PC-9 (cell line): ENCODE results near the gene TSSK2. TPM values are rescaled to one million over a fixed set of nuclear protein-coding genes. Genes with fewer than 3 reads are reported as not detected.

Source experiments
- BruUV-seq: library from RNA; stranded (reverse); fragments of 400-500 nt; replicated peaks from 2 replicates; lab custom pipeline; 2021; lab: Mats Ljungman, UMichigan
- CTCF ChIA-PET: fragments of 300-600 bp; sonication (Branson Sonifier 250); formaldehyde crosslinking; loops from one replicate; lab custom pipeline; 2022; ENCODE audit warnings: antibody characterized with exemption; lab: Charles Lee
- POLR2A ChIA-PET: fragments of 300-600 bp; sonication (Branson Sonifier 250); formaldehyde crosslinking; loops from one replicate; lab custom pipeline; 2022; ENCODE audit warnings: antibody characterized with exemption; ENCODE audit not compliant: unreplicated experiment; lab: Charles Lee
- DNase-seq, 2 experiments: peaks; one replicate each; pipeline versions ENCODE4 v3.0.0 to v3.0.0-alpha.2; 2015 to 2022; ENCODE audit warnings: mixed read lengths in 1 of 2
- H2AFZ ChIP-seq: fragments of 200-600 bp; sonication (generic); 2 replicates; pipeline ENCODE4 v1.8.1; 2017; ENCODE audit warnings: antibody characterized with exemption
- H3F3A ChIP-seq: fragments of 200-600 bp; sonication (generic); 2 replicates; pipeline ENCODE4 v1.8.1; 2017; ENCODE audit warnings: antibody characterized with exemption, mild to moderate bottlenecking, low read depth; ENCODE audit not compliant: insufficient read depth
- H3K27ac ChIP-seq: fragments of 200-600 bp; sonication (generic); 2 replicates; pipeline ENCODE4 v1.6.1; 2016; ENCODE audit warnings: mixed run types
- H3K27me3 ChIP-seq: fragments of 200-600 bp; sonication (generic); 2 replicates; pipeline ENCODE4 v1.6.1; 2016; ENCODE audit warnings: low read depth, mixed run types; ENCODE audit not compliant: insufficient read depth
- H3K36me3 ChIP-seq: fragments of 200-600 bp; sonication (generic); 2 replicates; pipeline ENCODE4 v1.6.1; 2016; ENCODE audit warnings: low read depth, mixed run types
- H3K4me1 ChIP-seq: fragments of 200-600 bp; sonication (generic); replicated peaks from 2 replicates; pipeline ENCODE4 v1.6.1; 2016; ENCODE audit warnings: mixed run types; ENCODE audit not compliant: insufficient read depth
- H3K4me2 ChIP-seq: fragments of 200-600 bp; sonication (generic); 2 replicates; pipeline ENCODE4 v1.6.1; 2017; ENCODE audit warnings: mixed run types
- H3K4me3 ChIP-seq: fragments of 200-600 bp; sonication (generic); 2 replicates; pipeline ENCODE4 v1.6.1; 2016; ENCODE audit warnings: mixed run types
- H3K79me2 ChIP-seq: fragments of 200-600 bp; sonication (generic); 2 replicates; pipeline ENCODE4 v1.6.1; 2017; ENCODE audit warnings: low read depth, mixed run types
- H3K9me2 ChIP-seq: fragments of 200-600 bp; sonication (generic); 2 replicates; pipeline ENCODE4 v1.8.1; 2017; ENCODE audit warnings: mild to moderate bottlenecking; ENCODE audit not compliant: insufficient read depth
- H3K9me3 ChIP-seq: fragments of 200-600 bp; sonication (generic); 2 replicates; pipeline ENCODE4 v1.8.1; 2016; ENCODE audit warnings: low read depth; ENCODE audit not compliant: insufficient read depth
- H4K20me1 ChIP-seq: fragments of 200-600 bp; sonication (generic); 2 replicates; pipeline ENCODE4 v1.8.1; 2017; ENCODE audit not compliant: insufficient read depth
- EZH2 ChIP-seq: fragments of 200-600 bp; sonication (generic); IDR thresholded peaks from 2 replicates; pipeline ENCODE4 v1.8.0; 2017; ENCODE audit warnings: antibody characterized with exemption, low read depth
- intact Hi-C: fragments of 100-400 bp; cut with micrococcal nuclease; formaldehyde crosslinking; loops from one replicate; pipeline ENCODE4 v1.10.0; 2022; ENCODE audit not compliant: unreplicated experiment
- total RNA-seq: library from RNA; stranded (reverse); gene quantifications from 2 replicates; pipeline ENCODE4 v1.2.3, GENCODE V29; 2021
- TF ChIP-seq, protein P1 (sequence below): fragments of 200-600 bp; sonication (generic); conservative IDR thresholded peaks from 2 replicates; pipeline ENCODE4 v1.6.1; 2017; ENCODE audit warnings: mixed run types, antibody characterized with exemption, mild to moderate bottlenecking, moderate library complexity

The TSSK2 gene
- total RNA-seq, 1 experiment from 2014 or later, result not detected

DNA sequence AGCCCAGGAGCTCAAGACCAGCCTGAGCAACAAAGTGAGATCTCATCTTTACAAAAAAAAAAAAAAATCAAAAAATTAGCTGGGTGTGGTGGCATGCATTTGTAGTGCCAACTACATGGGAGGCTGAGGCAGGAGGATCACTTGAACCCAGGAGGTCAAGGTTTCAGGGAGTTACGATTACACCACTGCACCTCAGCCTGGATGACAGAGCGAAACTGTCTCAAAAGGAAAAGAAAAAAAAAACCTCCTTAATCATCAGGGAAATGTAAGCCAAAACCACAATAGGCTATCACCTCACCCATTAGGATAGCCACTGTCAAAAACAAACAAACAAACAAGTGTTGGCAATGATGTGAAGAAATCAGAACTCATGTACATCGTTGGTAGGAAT, 22.3 kb upstream of the TSSK2 start:
- H3K4me3 ChIP-seq, result no peak overlapping the region
- CTCF ChIA-PET, result no interaction called here
- intact Hi-C loops, result no loop called here
- no peaks in the 10 kb centered on the region for H3K9me2 ChIP-seq
- POLR2A ChIA-PET, result no interaction called here
- H2AFZ ChIP-seq, result no peak overlapping the region
- peak in 1 of 2 experiments; percentile 64 for DNase-seq
- H3K9me3 ChIP-seq, result no peaks in the 10 kb centered on the region
- no TSS peak for BruUV-seq
- peaks cover 81% of the 10 kb centered on the region for H3K79me2 ChIP-seq
- H3K4me2 ChIP-seq, result 0 out of 2 replicates have a peak overlapping the region, but pooled peaks have one; percentile 48
- H3F3A ChIP-seq, result peaks cover 9% of the 10 kb centered on the region
- H3K4me1 ChIP-seq, result peaks cover 16% of the 10 kb centered on the region
- no peaks in the 10 kb centered on the region for H3K27me3 ChIP-seq
- TF ChIP-seq, protein P1, sequence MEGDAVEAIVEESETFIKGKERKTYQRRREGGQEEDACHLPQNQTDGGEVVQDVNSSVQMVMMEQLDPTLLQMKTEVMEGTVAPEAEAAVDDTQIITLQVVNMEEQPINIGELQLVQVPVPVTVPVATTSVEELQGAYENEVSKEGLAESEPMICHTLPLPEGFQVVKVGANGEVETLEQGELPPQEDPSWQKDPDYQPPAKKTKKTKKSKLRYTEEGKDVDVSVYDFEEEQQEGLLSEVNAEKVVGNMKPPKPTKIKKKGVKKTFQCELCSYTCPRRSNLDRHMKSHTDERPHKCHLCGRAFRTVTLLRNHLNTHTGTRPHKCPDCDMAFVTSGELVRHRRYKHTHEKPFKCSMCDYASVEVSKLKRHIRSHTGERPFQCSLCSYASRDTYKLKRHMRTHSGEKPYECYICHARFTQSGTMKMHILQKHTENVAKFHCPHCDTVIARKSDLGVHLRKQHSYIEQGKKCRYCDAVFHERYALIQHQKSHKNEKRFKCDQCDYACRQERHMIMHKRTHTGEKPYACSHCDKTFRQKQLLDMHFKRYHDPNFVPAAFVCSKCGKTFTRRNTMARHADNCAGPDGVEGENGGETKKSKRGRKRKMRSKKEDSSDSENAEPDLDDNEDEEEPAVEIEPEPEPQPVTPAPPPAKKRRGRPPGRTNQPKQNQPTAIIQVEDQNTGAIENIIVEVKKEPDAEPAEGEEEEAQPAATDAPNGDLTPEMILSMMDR, result no peak
- TF ChIP-seq EZH2, result no peak
- H4K20me1 ChIP-seq, result peaks cover 12% of the 10 kb centered on the region
- H3K36me3 ChIP-seq, result no peaks in the 10 kb centered on the region
- peak overlapping the region; percentile 88 for H3K27ac ChIP-seq

- intact Hi-C loops, result no loop called here
- H3K9me2 ChIP-seq, result no peaks in the 10 kb centered on the region
- H3K4me1 ChIP-seq, result peaks cover 16% of the 10 kb centered on the region
- H3K27me3 ChIP-seq, result no peaks in the 10 kb centered on the region
- CTCF ChIA-PET, result no interaction called here
- H3K9me3 ChIP-seq, result no peaks in the 10 kb centered on the region
- POLR2A ChIA-PET, result no interaction called here
- peak overlapping the region; percentile 88 for H3K27ac ChIP-seq
- H3K36me3 ChIP-seq, result no peaks in the 10 kb centered on the region
- H2AFZ ChIP-seq, result no peak overlapping the region
- no peak overlapping the region for H3K4me3 ChIP-seq
- no peak for TF ChIP-seq EZH2
- TF ChIP-seq, protein P1, result no peak
- BruUV-seq, result no TSS peak
- H3K79me2 ChIP-seq, result peaks cover 79% of the 10 kb centered on the region
- H3K4me2 ChIP-seq, result peak overlapping the region; percentile 54
- DNase-seq, result peak in 1 of 2 experiments; percentile 83
- H3F3A ChIP-seq, result peaks cover 9% of the 10 kb centered on the region
- peaks cover 8% of the 10 kb centered on the region for H4K20me1 ChIP-seq
Observed at GRCh38 chr22:19109198-19110063, 21.7 kb upstream of the TSSK2 start.

DNA sequence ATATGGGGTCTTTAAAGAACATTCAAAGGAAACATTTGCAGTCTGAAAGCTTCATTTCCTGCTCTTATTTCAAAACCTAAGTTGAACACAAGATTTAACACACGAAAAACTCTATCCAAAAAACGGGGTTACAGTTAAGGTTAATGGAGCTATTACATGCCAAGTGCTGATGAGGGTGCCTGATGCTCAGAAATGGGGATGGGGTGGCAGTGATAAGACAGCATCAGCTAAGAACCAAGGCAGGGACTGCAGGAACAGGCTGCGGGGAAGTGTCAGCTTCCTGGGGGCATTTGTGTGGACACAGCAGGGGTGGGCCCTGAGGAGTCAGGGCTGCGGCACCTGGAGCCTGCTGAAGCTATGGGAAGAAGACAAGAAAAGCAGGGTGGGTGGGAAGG, 21.0 kb upstream of the TSSK2 start:
- intact Hi-C loops, result no loop called here
- no TSS peak for BruUV-seq
- ChIA-PET POLR2A (no interaction called here), CTCF (no interaction called here)
- TF ChIP-seq, protein P1, result no peak
- no peak for TF ChIP-seq EZH2
- Histone ChIP-seq H3K27me3 (no peaks in the 10 kb centered on the region), H2AFZ (no peak overlapping the region), H3K27ac (peak overlapping the region; percentile 88), H3K4me2 (peak overlapping the region; percentile 54), H4K20me1 (peaks cover 8% of the 10 kb centered on the region; the same call in 1 of the 2 replicates), H3K9me3 (no peaks in the 10 kb centered on the region), H3K4me3 (no peak overlapping the region), H3F3A (peaks cover 9% of the 10 kb centered on the region), H3K9me2 (no peaks in the 10 kb centered on the region), H3K36me3 (no peaks in the 10 kb centered on the region), H3K4me1 (peaks cover 16% of the 10 kb centered on the region), H3K79me2 (peaks cover 79% of the 10 kb centered on the region)
- DNase-seq, result no peak
